Fibroblast of lung (primary cell): ENCODE data around the gene DPM1.

Experiments
- EZH2 ChIP-seq: IDR thresholded peaks from 2 replicates; pipeline ENCODE4 v1.5.1; 2012; ENCODE audit warnings: low read length, control low read depth, mild to moderate bottlenecking; ENCODE audit errors: missing control alignments
- TF ChIP-seq, protein P1 (sequence below), 2 donors: IDR thresholded peaks in 1 of 2; conservative IDR thresholded peaks in 1 of 2; 1 replicate in 1 of 2; 2 replicates in 1 of 2; pipeline ENCODE4 v1.5.1; 2011 to 2012; ENCODE audit warnings: low read length in 2 of 2, control low read depth in 1 of 2, inconsistent platforms in 1 of 2, low read depth in 1 of 2, mild to moderate bottlenecking in 1 of 2

- TF ChIP-seq, protein P1, sequence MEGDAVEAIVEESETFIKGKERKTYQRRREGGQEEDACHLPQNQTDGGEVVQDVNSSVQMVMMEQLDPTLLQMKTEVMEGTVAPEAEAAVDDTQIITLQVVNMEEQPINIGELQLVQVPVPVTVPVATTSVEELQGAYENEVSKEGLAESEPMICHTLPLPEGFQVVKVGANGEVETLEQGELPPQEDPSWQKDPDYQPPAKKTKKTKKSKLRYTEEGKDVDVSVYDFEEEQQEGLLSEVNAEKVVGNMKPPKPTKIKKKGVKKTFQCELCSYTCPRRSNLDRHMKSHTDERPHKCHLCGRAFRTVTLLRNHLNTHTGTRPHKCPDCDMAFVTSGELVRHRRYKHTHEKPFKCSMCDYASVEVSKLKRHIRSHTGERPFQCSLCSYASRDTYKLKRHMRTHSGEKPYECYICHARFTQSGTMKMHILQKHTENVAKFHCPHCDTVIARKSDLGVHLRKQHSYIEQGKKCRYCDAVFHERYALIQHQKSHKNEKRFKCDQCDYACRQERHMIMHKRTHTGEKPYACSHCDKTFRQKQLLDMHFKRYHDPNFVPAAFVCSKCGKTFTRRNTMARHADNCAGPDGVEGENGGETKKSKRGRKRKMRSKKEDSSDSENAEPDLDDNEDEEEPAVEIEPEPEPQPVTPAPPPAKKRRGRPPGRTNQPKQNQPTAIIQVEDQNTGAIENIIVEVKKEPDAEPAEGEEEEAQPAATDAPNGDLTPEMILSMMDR (conservative IDR thresholded peaks at IDR 0.05 in 1 of 2, IDR thresholded peaks at IDR 0.05 in 1 of 2; ENCODE audit: low read depth in 1 of 2, low read length in 2 of 2), result no peak
- no peak for TF ChIP-seq EZH2
Observed at GRCh38 chr20:50958615-50959542, 547 bp upstream of the DPM1 start, which contains the start of gene MOCS3.
